Hematopoietic multipotent progenitor cell treated with erythropoietin and hydrocortisone succinate and interleukin-3 and kit ligand, for 4 days (in vitro differentiated cells): ENCODE results near the gene PPP2R2D.
A peak's percentile ranks its signal among the peaks of the same experiment; 100 is the strongest.

Experiments used
- DNase-seq: peaks from one replicate; pipeline ENCODE4 v3.0.0-alpha.2; 2015

The PPP2R2D gene

GRCh38 chr10:131869344-131869743 is 31.5 kb upstream of the PPP2R2D start:
- no peak for DNase-seq

GRCh38 chr10:131870411-131870810 is 30.4 kb upstream of the PPP2R2D start:
- no peak for DNase-seq

GRCh38 chr10:131870831-131871672 is 29.8 kb upstream of the PPP2R2D start:
- DNase-seq = no peak

- DNase-seq = no peak
These were observed 29.2 kb upstream of the PPP2R2D start for GRCh38 chr10:131871673-131872005.

- DNase-seq = no peak
These were observed 28.6 kb upstream of the PPP2R2D start for GRCh38 chr10:131872011-131872826.

GRCh38 chr10:131872827-131873375 is 27.9 kb upstream of the PPP2R2D start:
- no peak for DNase-seq

GRCh38 chr10:131874991-131875451 is 25.8 kb upstream of the PPP2R2D start:
- DNase-seq = peak; percentile 95

GRCh38 chr10:131875501-131875900 is 25.3 kb upstream of the PPP2R2D start:
- no peak for DNase-seq

GRCh38 chr10:131876017-131876416 is 24.8 kb upstream of the PPP2R2D start:
- DNase-seq = no peak

GRCh38 chr10:131876508-131876907 is 24.3 kb upstream of the PPP2R2D start:
- no peak for DNase-seq

GRCh38 chr10:131880016-131880590 is 20.7 kb upstream of the PPP2R2D start:
- DNase-seq = no peak

GRCh38 chr10:131881104-131881880 is 19.5 kb upstream of the PPP2R2D start:
- DNase-seq = no peak

GRCh38 chr10:131882151-131882550 is 18.7 kb upstream of the PPP2R2D start:
- no peak for DNase-seq

GRCh38 chr10:131882590-131883451 is 18.0 kb upstream of the PPP2R2D start:
- no peak for DNase-seq

- DNase-seq = peak; percentile 29
These were observed 17.0 kb upstream of the PPP2R2D start for GRCh38 chr10:131883621-131884393.

GRCh38 chr10:131885391-131886165 is 15.2 kb upstream of the PPP2R2D start:
- peak; percentile 91 for DNase-seq

GRCh38 chr10:131886237-131886636 is 14.6 kb upstream of the PPP2R2D start:
- peak; percentile 30 for DNase-seq

- no peak for DNase-seq
These were observed 12.6 kb upstream of the PPP2R2D start for GRCh38 chr10:131888186-131888604.

GRCh38 chr10:131889755-131890154 is 11.1 kb upstream of the PPP2R2D start:
- no peak for DNase-seq
